ENCODE results near the gene SLC25A33.
"Not testable (repeated sequence)": the region's sequence is repeated elsewhere in the genome, so short reads cannot be mapped to it uniquely, and the experiment has no call there.

Gene SLC25A33

GRCh38 chr1:9542430-9542829 lies 3.2 kb downstream of the SLC25A33 start:
- peak; percentile 27 for DNase-seq (ENCODE audit: low read depth)
- Histone ChIP-seq H3K9ac (ENCODE audit: low read length) (no peak overlapping the region), H3K4me1 (ENCODE audit: control insufficient read depth, insufficient read depth, low read length) (peaks cover 12% of the 10 kb centered on the region), H3K27me3 (replicated peaks; ENCODE audit: control insufficient read depth, insufficient read depth, low read length) (no peaks in the 10 kb centered on the region), H3K4me3 (ENCODE audit: low read length) (no peak overlapping the region), H3K9me3 (ENCODE audit: control insufficient read depth, low read length) (no peaks in the 10 kb centered on the region), H3K36me3 (ENCODE audit: control insufficient read depth, insufficient read depth, low read length, severe bottlenecking) (no peaks in the 10 kb centered on the region)

- Histone ChIP-seq H3K27me3 (replicated peaks; ENCODE audit: control insufficient read depth, insufficient read depth, low read length) (no peaks in the 10 kb centered on the region), H3K4me3 (ENCODE audit: low read length) (no peak overlapping the region), H3K36me3 (ENCODE audit: control insufficient read depth, insufficient read depth, low read length, severe bottlenecking) (no peaks in the 10 kb centered on the region), H3K4me1 (ENCODE audit: control insufficient read depth, insufficient read depth, low read length) (peaks cover 24% of the 10 kb centered on the region), H3K9ac (ENCODE audit: low read length) (no peak overlapping the region), H3K9me3 (ENCODE audit: control insufficient read depth, low read length) (no peaks in the 10 kb centered on the region)
- no peak for DNase-seq (ENCODE audit: low read depth)
These were observed 5.7 kb downstream of the SLC25A33 start for GRCh38 chr1:9544926-9545325.

GRCh38 chr1:9549955-9550546 lies 10.8 kb downstream of the SLC25A33 start:
- Histone ChIP-seq H3K9ac (ENCODE audit: low read length) (no peak overlapping the region), H3K9me3 (ENCODE audit: control insufficient read depth, low read length) (no peaks in the 10 kb centered on the region), H3K4me3 (ENCODE audit: low read length) (no peak overlapping the region), H3K4me1 (ENCODE audit: control insufficient read depth, insufficient read depth, low read length) (peaks cover 16% of the 10 kb centered on the region), H3K27me3 (replicated peaks; ENCODE audit: control insufficient read depth, insufficient read depth, low read length) (no peaks in the 10 kb centered on the region), H3K36me3 (ENCODE audit: control insufficient read depth, insufficient read depth, low read length, severe bottlenecking) (peaks cover 4% of the 10 kb centered on the region)
- DNase-seq (ENCODE audit: low read depth): no peak

- H3K27me3 ChIP-seq (replicated peaks; ENCODE audit: control insufficient read depth, insufficient read depth, low read length): no peaks in the 10 kb centered on the region
- peaks cover 10% of the 10 kb centered on the region for H3K36me3 ChIP-seq (ENCODE audit: control insufficient read depth, insufficient read depth, low read length, severe bottlenecking)
- peaks cover 28% of the 10 kb centered on the region for H3K4me1 ChIP-seq (ENCODE audit: control insufficient read depth, insufficient read depth, low read length)
- no peaks in the 10 kb centered on the region for H3K9me3 ChIP-seq (ENCODE audit: control insufficient read depth, low read length)
- DNase-seq (ENCODE audit: low read depth): no peak
- no peak overlapping the region for H3K4me3 ChIP-seq (ENCODE audit: low read length)
- H3K9ac ChIP-seq (ENCODE audit: low read length): no peak overlapping the region
These were observed 12.7 kb downstream of the SLC25A33 start for GRCh38 chr1:9551984-9552383.

GRCh38 chr1:9553736-9554144 lies 14.5 kb downstream of the SLC25A33 start:
- no peak overlapping the region for H3K4me3 ChIP-seq (ENCODE audit: low read length)
- peaks cover 23% of the 10 kb centered on the region for H3K4me1 ChIP-seq (ENCODE audit: control insufficient read depth, insufficient read depth, low read length)
- DNase-seq (ENCODE audit: low read depth): no peak
- no peaks in the 10 kb centered on the region for H3K9me3 ChIP-seq (ENCODE audit: control insufficient read depth, low read length)
- peaks cover 24% of the 10 kb centered on the region for H3K36me3 ChIP-seq (ENCODE audit: control insufficient read depth, insufficient read depth, low read length, severe bottlenecking)
- H3K27me3 ChIP-seq (replicated peaks; ENCODE audit: control insufficient read depth, insufficient read depth, low read length): no peaks in the 10 kb centered on the region
- H3K9ac ChIP-seq (ENCODE audit: low read length): no peak overlapping the region

- no peaks in the 10 kb centered on the region for H3K9me3 ChIP-seq (ENCODE audit: control insufficient read depth, low read length)
- no peaks in the 10 kb centered on the region for H3K27me3 ChIP-seq (replicated peaks; ENCODE audit: control insufficient read depth, insufficient read depth, low read length)
- no peak overlapping the region for H3K4me3 ChIP-seq (ENCODE audit: low read length)
- peaks cover 30% of the 10 kb centered on the region for H3K4me1 ChIP-seq (ENCODE audit: control insufficient read depth, insufficient read depth, low read length)
- peak overlapping the region; percentile 61 for H3K9ac ChIP-seq (ENCODE audit: low read length)
- no peak for DNase-seq (ENCODE audit: low read depth)
- H3K36me3 ChIP-seq (ENCODE audit: control insufficient read depth, insufficient read depth, low read length, severe bottlenecking): peaks cover 26% of the 10 kb centered on the region
These were observed 16.7 kb downstream of the SLC25A33 start for GRCh38 chr1:9555942-9556341.

GRCh38 chr1:9557624-9558023 lies 18.4 kb downstream of the SLC25A33 start:
- no peaks in the 10 kb centered on the region for H3K9me3 ChIP-seq (ENCODE audit: control insufficient read depth, low read length)
- no peak overlapping the region for H3K9ac ChIP-seq (ENCODE audit: low read length)
- no peaks in the 10 kb centered on the region for H3K27me3 ChIP-seq (replicated peaks; ENCODE audit: control insufficient read depth, insufficient read depth, low read length)
- H3K4me1 ChIP-seq (ENCODE audit: control insufficient read depth, insufficient read depth, low read length): peaks cover 41% of the 10 kb centered on the region
- H3K4me3 ChIP-seq (ENCODE audit: low read length): no peak overlapping the region
- H3K36me3 ChIP-seq (ENCODE audit: control insufficient read depth, insufficient read depth, low read length, severe bottlenecking): peaks cover 26% of the 10 kb centered on the region
- no peak for DNase-seq (ENCODE audit: low read depth)

- Histone ChIP-seq H3K4me3 (ENCODE audit: low read length) (no peak overlapping the region), H3K9ac (ENCODE audit: low read length) (no peak overlapping the region), H3K9me3 (ENCODE audit: control insufficient read depth, low read length) (no peaks in the 10 kb centered on the region), H3K27me3 (replicated peaks; ENCODE audit: control insufficient read depth, insufficient read depth, low read length) (no peaks in the 10 kb centered on the region), H3K36me3 (ENCODE audit: control insufficient read depth, insufficient read depth, low read length, severe bottlenecking) (peaks cover 26% of the 10 kb centered on the region), H3K4me1 (ENCODE audit: control insufficient read depth, insufficient read depth, low read length) (peaks cover 41% of the 10 kb centered on the region)
- DNase-seq (ENCODE audit: low read depth): no peak
These were observed 19.1 kb downstream of the SLC25A33 start for GRCh38 chr1:9558271-9558945.

GRCh38 chr1:9558946-9559545 lies 19.8 kb downstream of the SLC25A33 start:
- DNase-seq (ENCODE audit: low read depth): no peak
- Histone ChIP-seq H3K9ac (ENCODE audit: low read length) (no peak overlapping the region), H3K4me1 (ENCODE audit: control insufficient read depth, insufficient read depth, low read length) (peaks cover 41% of the 10 kb centered on the region), H3K27me3 (replicated peaks; ENCODE audit: control insufficient read depth, insufficient read depth, low read length) (no peaks in the 10 kb centered on the region), H3K36me3 (ENCODE audit: control insufficient read depth, insufficient read depth, low read length, severe bottlenecking) (peaks cover 23% of the 10 kb centered on the region), H3K9me3 (ENCODE audit: control insufficient read depth, low read length) (peaks cover under 1% of the 10 kb centered on the region), H3K4me3 (ENCODE audit: low read length) (no peak overlapping the region)

- no peak overlapping the region for H3K4me3 ChIP-seq (ENCODE audit: low read length)
- no peak overlapping the region for H3K9ac ChIP-seq (ENCODE audit: low read length)
- H3K27me3 ChIP-seq (replicated peaks; ENCODE audit: control insufficient read depth, insufficient read depth, low read length): no peaks in the 10 kb centered on the region
- H3K36me3 ChIP-seq (ENCODE audit: control insufficient read depth, insufficient read depth, low read length, severe bottlenecking): peaks cover 22% of the 10 kb centered on the region
- DNase-seq (ENCODE audit: low read depth): no peak
- H3K9me3 ChIP-seq (ENCODE audit: control insufficient read depth, low read length): peaks cover 2% of the 10 kb centered on the region
- peaks cover 39% of the 10 kb centered on the region for H3K4me1 ChIP-seq (ENCODE audit: control insufficient read depth, insufficient read depth, low read length)
These were observed 20.4 kb downstream of the SLC25A33 start for GRCh38 chr1:9559673-9560072.

GRCh38 chr1:9560090-9560489 lies 20.8 kb downstream of the SLC25A33 start:
- H3K4me1 ChIP-seq (ENCODE audit: control insufficient read depth, insufficient read depth, low read length): peaks cover 36% of the 10 kb centered on the region
- H3K27me3 ChIP-seq (replicated peaks; ENCODE audit: control insufficient read depth, insufficient read depth, low read length); H3K9me3 ChIP-seq (ENCODE audit: control insufficient read depth, low read length); H3K9ac ChIP-seq (ENCODE audit: low read length); H3K4me3 ChIP-seq (ENCODE audit: low read length); DNase-seq (ENCODE audit: low read depth): not testable (repeated sequence)
- peaks cover 22% of the 10 kb centered on the region for H3K36me3 ChIP-seq (ENCODE audit: control insufficient read depth, insufficient read depth, low read length, severe bottlenecking)

All from adipocyte (in vitro differentiated cells).